Measurements from ENCODE around the gene ATP2C1. TPM values are rescaled to one million over a fixed set of nuclear protein-coding genes. Genes with fewer than 3 reads are reported as not detected.
A peak's percentile ranks its signal among the peaks of the same experiment; 100 is the strongest.

ATP2C1 gene
- total and polyA plus RNA-seq, 9 of the 15 experiments (the other 6 are each of a cell fraction or from before 2014, with no cell fraction given): 10.0 to 53.5 (median 27.9) TPM

DNA sequence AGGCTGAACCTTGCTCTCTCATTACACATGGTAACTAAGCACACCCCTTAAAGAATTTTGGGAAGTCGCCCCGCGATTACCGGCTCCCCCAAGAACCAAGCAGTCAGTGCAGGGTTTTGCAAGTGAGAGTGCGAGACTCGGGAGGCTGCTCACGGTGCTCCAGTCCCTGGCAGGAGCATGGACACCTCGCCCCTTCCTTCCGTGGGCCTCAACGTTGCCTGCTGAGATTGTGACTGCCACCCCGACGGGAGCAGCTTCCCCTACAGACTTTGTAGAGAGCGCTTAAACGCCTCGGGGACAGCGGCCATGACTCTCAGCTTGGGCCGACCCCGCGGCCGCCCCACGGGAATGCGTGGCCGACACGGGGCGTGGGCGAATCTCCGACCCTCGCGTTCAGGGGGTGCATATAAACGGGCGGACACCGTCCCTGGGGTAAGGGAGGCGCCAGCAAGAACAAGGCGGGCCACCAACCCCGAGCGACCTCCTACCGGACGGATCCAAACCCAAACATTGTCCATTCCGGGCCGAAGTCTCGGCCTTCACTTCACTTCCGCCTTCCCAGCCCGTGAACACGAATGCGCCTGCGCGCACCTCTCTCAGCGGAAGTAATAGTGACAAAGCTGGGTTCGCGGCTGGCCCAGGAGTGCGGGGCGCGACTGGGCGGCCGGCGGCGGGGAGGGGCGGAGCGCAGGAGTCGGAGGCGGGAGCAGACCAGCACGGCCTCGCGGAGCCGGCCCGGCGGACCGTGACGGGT is at the start of gene ATP2C1 (continued):
- TF ChIP-seq NONO (IDR thresholded peaks at IDR 0.05; ENCODE audit: low read depth in 2 of 2, low read length in 1 of 2) (no peak), HDAC6 (IDR thresholded peaks at IDR 0.05; ENCODE audit: low read depth, low read length) (no peak), ZBTB11 (CRISPR knock-in tag; IDR thresholded peaks at IDR 0.05) (peak in 1 of 3 experiments; percentile 36; a peak in 1 of 6 replicates), PHF20 (IDR thresholded peaks at IDR 0.05; ENCODE audit: partially characterized antibody) (peak; percentile 75), ZNF511 (CRISPR knock-in tag; IDR thresholded peaks at IDR 0.05) (peak; percentile 68; the same call in 1 of the 2 replicates), SIN3A (IDR thresholded peaks at IDR 0.05; ENCODE audit: borderline replicate concordance in 2 of 2, control insufficient read depth in 1 of 2, low read depth in 2 of 2, low read length in 2 of 2) (0 out of 4 replicates have a peak, but pooled peaks of 1 of the 2 experiments have one; percentile 62), SMAD4 (CRISPR knock-in tag; conservative IDR thresholded peaks at IDR 0.05) (0 out of 2 replicates have a peak, but pooled peaks have one; percentile 41)
- TF ChIP-seq, protein P1, sequence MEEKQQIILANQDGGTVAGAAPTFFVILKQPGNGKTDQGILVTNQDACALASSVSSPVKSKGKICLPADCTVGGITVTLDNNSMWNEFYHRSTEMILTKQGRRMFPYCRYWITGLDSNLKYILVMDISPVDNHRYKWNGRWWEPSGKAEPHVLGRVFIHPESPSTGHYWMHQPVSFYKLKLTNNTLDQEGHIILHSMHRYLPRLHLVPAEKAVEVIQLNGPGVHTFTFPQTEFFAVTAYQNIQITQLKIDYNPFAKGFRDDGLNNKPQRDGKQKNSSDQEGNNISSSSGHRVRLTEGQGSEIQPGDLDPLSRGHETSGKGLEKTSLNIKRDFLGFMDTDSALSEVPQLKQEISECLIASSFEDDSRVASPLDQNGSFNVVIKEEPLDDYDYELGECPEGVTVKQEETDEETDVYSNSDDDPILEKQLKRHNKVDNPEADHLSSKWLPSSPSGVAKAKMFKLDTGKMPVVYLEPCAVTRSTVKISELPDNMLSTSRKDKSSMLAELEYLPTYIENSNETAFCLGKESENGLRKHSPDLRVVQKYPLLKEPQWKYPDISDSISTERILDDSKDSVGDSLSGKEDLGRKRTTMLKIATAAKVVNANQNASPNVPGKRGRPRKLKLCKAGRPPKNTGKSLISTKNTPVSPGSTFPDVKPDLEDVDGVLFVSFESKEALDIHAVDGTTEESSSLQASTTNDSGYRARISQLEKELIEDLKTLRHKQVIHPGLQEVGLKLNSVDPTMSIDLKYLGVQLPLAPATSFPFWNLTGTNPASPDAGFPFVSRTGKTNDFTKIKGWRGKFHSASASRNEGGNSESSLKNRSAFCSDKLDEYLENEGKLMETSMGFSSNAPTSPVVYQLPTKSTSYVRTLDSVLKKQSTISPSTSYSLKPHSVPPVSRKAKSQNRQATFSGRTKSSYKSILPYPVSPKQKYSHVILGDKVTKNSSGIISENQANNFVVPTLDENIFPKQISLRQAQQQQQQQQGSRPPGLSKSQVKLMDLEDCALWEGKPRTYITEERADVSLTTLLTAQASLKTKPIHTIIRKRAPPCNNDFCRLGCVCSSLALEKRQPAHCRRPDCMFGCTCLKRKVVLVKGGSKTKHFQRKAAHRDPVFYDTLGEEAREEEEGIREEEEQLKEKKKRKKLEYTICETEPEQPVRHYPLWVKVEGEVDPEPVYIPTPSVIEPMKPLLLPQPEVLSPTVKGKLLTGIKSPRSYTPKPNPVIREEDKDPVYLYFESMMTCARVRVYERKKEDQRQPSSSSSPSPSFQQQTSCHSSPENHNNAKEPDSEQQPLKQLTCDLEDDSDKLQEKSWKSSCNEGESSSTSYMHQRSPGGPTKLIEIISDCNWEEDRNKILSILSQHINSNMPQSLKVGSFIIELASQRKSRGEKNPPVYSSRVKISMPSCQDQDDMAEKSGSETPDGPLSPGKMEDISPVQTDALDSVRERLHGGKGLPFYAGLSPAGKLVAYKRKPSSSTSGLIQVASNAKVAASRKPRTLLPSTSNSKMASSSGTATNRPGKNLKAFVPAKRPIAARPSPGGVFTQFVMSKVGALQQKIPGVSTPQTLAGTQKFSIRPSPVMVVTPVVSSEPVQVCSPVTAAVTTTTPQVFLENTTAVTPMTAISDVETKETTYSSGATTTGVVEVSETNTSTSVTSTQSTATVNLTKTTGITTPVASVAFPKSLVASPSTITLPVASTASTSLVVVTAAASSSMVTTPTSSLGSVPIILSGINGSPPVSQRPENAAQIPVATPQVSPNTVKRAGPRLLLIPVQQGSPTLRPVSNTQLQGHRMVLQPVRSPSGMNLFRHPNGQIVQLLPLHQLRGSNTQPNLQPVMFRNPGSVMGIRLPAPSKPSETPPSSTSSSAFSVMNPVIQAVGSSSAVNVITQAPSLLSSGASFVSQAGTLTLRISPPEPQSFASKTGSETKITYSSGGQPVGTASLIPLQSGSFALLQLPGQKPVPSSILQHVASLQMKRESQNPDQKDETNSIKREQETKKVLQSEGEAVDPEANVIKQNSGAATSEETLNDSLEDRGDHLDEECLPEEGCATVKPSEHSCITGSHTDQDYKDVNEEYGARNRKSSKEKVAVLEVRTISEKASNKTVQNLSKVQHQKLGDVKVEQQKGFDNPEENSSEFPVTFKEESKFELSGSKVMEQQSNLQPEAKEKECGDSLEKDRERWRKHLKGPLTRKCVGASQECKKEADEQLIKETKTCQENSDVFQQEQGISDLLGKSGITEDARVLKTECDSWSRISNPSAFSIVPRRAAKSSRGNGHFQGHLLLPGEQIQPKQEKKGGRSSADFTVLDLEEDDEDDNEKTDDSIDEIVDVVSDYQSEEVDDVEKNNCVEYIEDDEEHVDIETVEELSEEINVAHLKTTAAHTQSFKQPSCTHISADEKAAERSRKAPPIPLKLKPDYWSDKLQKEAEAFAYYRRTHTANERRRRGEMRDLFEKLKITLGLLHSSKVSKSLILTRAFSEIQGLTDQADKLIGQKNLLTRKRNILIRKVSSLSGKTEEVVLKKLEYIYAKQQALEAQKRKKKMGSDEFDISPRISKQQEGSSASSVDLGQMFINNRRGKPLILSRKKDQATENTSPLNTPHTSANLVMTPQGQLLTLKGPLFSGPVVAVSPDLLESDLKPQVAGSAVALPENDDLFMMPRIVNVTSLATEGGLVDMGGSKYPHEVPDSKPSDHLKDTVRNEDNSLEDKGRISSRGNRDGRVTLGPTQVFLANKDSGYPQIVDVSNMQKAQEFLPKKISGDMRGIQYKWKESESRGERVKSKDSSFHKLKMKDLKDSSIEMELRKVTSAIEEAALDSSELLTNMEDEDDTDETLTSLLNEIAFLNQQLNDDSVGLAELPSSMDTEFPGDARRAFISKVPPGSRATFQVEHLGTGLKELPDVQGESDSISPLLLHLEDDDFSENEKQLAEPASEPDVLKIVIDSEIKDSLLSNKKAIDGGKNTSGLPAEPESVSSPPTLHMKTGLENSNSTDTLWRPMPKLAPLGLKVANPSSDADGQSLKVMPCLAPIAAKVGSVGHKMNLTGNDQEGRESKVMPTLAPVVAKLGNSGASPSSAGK (IDR thresholded peaks at IDR 0.05): peak; percentile 53
